GM23338 (cell line): ENCODE results near the gene MED14.

Source experiments
- EZH2 ChIP-seq: fragments of 200-600 bp; sonication (generic); IDR thresholded peaks from one replicate; pipeline ENCODE4 v1.8.0; 2017; ENCODE audit warnings: antibody characterized with exemption, mild to moderate bottlenecking, low read depth; ENCODE audit not compliant: unreplicated experiment
- EZH2phosphoT487 ChIP-seq: fragments of 200-600 bp; sonication (generic); IDR thresholded peaks from one replicate; pipeline ENCODE4 v1.8.1; 2018; ENCODE audit warnings: antibody characterized with exemption; ENCODE audit not compliant: unreplicated experiment
- POLR2AphosphoS5 ChIP-seq: IDR thresholded peaks from 2 replicates; pipeline ENCODE4 v1.6.1; 2016; ENCODE audit warnings: antibody characterized with exemption, low read depth
- STAT1 ChIP-seq: IDR thresholded peaks from one replicate; pipeline ENCODE4 v1.6.1; 2016; ENCODE audit warnings: antibody characterized with exemption; ENCODE audit not compliant: unreplicated experiment
- TF ChIP-seq, protein P1 (sequence below), 2 experiments: fragments of 200-600 bp in 1 of 2; sonication (generic) in 1 of 2; conservative IDR thresholded peaks; 2 replicates each; pipeline versions ENCODE4 v1.5.1 to v1.6.1; 2016 to 2017; ENCODE audit warnings: antibody characterized with exemption in 2 of 2, low read depth in 2 of 2, mild to moderate bottlenecking in 2 of 2, moderate library complexity in 1 of 2
- TF ChIP-seq, protein P2 (sequence below): IDR thresholded peaks from one replicate; pipeline ENCODE4 v1.6.1; 2018; ENCODE audit warnings: antibody characterized with exemption; ENCODE audit not compliant: unreplicated experiment

DNA sequence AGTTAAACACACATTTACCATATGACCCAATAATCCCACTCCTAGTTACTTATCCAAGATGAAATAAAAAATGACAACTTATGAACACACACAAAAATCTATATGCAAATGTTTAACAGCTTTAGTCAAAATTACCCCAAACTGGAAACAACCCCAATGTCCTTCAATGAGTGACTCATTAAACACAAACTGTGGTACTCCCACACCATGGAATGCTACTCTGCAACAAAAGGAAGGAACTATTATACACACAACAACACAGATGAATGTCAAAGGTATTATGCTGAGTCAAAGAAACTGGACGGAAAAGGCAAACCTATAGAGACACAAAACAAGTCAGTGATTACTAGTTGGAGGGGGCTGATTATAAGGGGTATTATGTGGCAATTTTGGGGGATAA lies 40.5 kb downstream of the MED14 start:
- TF ChIP-seq EZH2 (no peak), STAT1 (no peak), POLR2AphosphoS5 (no peak), EZH2phosphoT487 (no peak)
- TF ChIP-seq, protein P1, sequence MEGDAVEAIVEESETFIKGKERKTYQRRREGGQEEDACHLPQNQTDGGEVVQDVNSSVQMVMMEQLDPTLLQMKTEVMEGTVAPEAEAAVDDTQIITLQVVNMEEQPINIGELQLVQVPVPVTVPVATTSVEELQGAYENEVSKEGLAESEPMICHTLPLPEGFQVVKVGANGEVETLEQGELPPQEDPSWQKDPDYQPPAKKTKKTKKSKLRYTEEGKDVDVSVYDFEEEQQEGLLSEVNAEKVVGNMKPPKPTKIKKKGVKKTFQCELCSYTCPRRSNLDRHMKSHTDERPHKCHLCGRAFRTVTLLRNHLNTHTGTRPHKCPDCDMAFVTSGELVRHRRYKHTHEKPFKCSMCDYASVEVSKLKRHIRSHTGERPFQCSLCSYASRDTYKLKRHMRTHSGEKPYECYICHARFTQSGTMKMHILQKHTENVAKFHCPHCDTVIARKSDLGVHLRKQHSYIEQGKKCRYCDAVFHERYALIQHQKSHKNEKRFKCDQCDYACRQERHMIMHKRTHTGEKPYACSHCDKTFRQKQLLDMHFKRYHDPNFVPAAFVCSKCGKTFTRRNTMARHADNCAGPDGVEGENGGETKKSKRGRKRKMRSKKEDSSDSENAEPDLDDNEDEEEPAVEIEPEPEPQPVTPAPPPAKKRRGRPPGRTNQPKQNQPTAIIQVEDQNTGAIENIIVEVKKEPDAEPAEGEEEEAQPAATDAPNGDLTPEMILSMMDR (conservative IDR thresholded peaks at IDR 0.05; ENCODE audit: low read depth in 2 of 2): no peak
- TF ChIP-seq, protein P2, sequence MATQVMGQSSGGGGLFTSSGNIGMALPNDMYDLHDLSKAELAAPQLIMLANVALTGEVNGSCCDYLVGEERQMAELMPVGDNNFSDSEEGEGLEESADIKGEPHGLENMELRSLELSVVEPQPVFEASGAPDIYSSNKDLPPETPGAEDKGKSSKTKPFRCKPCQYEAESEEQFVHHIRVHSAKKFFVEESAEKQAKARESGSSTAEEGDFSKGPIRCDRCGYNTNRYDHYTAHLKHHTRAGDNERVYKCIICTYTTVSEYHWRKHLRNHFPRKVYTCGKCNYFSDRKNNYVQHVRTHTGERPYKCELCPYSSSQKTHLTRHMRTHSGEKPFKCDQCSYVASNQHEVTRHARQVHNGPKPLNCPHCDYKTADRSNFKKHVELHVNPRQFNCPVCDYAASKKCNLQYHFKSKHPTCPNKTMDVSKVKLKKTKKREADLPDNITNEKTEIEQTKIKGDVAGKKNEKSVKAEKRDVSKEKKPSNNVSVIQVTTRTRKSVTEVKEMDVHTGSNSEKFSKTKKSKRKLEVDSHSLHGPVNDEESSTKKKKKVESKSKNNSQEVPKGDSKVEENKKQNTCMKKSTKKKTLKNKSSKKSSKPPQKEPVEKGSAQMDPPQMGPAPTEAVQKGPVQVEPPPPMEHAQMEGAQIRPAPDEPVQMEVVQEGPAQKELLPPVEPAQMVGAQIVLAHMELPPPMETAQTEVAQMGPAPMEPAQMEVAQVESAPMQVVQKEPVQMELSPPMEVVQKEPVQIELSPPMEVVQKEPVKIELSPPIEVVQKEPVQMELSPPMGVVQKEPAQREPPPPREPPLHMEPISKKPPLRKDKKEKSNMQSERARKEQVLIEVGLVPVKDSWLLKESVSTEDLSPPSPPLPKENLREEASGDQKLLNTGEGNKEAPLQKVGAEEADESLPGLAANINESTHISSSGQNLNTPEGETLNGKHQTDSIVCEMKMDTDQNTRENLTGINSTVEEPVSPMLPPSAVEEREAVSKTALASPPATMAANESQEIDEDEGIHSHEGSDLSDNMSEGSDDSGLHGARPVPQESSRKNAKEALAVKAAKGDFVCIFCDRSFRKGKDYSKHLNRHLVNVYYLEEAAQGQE: no peak
